Kidney capillary endothelial cell (primary cell): ENCODE measurements around the gene TMEM170A.

Experiments
- DNase-seq: peaks from one replicate; pipeline ENCODE4 v3.0.0-alpha.2; 2018; ENCODE audit warnings: low spot score

TMEM170A gene

DNA sequence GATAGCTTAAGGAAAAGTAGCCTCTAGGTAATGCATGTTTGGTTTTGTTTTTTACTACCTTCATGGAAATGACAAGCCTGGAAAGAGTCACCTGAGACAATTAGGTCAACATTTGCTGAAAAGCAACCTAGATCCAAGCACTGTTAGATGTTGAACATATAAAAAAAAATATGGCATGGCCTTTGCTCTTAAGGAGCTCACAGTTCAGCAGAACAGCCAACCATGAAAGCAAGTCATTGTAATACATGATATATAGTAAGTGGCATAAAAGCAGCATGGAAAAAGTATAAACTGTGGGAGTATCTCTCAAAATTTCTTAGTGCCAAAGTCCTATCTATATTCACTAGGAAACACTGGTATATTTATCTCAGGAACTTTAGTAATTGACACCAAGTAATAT, 62.8 kb downstream of the TMEM170A start:
- DNase-seq, result no peak

GRCh38 chr16:75398333-75398732, 66.2 kb downstream of the TMEM170A start:
- DNase-seq, result no peak

GRCh38 chr16:75394941-75395340, 69.5 kb downstream of the TMEM170A start:
- no peak for DNase-seq
